ENCODE measurements around the gene MPIG6B.

The MPIG6B gene

GRCh38 chr6:31722173-31722572 is 1.0 kb upstream of the MPIG6B start:
- DNase-seq: no peak

- DNase-seq: no peak
Observed at GRCh38 chr6:31723980-31724691, 963 bp downstream of the MPIG6B start.

GRCh38 chr6:31725502-31726350 is 2.6 kb downstream of the MPIG6B start:
- DNase-seq: peak; percentile 58 to 77

DNA sequence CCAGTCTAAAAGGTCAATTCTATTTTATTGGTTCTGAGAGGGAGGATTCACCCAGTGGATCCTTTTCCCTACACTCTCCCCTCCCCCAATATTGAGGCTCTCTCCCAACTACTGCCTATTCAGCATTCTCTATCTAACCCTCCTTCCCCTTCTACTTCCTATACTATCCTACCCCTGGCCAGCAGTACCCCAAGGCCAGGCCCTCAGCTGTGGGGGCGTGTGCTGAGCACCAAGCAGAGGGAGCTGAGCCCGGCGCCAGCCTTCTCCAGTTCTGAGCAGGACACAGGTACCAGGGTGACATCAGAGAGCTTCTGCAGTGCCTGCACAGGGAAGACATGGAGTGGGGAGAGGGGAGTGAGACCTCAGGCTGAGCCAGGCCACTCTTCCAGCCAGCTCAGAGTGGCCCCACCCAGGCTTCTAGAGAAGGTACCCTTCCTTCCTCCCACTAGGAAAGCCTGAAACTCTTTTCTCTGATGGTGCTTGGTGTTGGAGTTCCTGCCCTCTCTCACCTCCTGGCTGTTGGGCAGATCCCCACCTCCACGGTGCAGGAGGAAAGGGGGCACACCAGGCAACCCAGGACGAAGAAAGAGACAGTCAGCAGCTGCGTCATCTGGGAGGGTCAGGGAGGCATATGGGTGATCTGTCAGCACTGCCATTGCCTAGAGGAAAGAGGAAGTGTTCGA is 4.0 kb downstream of the MPIG6B start:
- DNase-seq: peak; percentile 95 to 97

GRCh38 chr6:31727717-31728671 is 4.8 kb downstream of the MPIG6B start:
- peak in 1 of 2 experiments; percentile 86 for DNase-seq

DNA sequence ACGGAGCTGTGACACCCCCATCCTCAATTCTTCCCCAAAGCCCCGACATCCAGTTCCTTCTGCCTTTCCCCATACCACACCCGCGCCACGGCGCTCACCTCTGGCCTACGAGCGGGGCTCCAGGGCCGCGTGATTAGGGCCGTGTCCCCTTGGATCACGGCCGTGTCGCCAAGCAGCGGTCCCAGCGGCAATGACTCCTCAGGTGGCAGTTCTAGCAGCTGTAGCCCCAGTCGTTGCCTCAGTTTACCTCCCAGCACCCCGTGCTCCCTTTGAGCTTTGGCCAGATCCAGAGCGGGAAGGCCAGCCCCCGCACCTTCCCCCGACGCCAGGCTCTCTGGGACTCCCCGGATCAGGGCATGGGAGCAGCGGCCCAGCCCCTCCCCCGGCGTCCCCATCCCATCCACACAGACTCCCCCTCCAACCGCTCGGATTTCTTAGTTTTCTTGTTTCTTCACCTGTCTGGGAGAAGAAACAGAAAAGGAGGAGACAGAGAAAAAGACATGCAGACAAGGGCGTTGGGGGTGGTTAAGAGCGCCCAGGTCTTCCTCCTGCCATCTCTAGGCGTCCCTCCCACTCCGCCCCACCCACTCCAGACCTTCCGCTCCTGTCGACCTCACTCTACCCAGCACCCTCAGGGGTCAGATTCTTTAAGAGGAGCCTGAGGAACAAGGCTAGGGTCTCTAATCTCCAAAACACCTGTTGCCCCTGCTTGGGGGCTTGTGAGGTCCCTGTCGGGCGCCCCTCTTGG is 5.8 kb downstream of the MPIG6B start, which contains the start of gene DDAH2:
Gene DDAH2 (minus strand): TSS at position 533 of the 748 bp plus-strand sequence. CDS start 138 bp downstream, at position 395.
- peak; percentile 41 to 48 for DNase-seq

DNA sequence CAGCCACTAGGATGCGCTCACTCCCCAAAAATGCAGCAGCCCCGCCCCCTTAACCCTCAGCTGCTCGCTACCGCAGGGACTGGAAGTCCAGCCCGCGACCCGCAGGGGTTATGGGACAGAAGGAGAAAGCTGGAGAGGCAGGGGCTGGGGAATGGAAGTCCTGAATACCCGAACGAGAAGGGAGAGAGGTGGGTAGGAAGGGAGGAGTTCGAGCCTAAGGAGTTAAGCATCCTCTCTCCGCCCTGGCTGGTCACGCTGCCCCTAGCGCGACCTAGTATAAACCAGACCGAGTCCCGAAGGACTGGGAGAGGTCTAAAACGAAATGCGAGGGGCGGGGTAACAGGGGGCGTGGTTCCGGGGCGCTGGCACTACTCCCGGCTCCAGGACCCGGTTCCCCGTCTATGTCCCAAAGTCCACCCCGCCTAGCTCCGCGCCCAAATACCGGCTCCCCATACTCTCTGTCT is 6.4 kb downstream of the MPIG6B start:
- DNase-seq: peak; percentile 78 to 82

DNA sequence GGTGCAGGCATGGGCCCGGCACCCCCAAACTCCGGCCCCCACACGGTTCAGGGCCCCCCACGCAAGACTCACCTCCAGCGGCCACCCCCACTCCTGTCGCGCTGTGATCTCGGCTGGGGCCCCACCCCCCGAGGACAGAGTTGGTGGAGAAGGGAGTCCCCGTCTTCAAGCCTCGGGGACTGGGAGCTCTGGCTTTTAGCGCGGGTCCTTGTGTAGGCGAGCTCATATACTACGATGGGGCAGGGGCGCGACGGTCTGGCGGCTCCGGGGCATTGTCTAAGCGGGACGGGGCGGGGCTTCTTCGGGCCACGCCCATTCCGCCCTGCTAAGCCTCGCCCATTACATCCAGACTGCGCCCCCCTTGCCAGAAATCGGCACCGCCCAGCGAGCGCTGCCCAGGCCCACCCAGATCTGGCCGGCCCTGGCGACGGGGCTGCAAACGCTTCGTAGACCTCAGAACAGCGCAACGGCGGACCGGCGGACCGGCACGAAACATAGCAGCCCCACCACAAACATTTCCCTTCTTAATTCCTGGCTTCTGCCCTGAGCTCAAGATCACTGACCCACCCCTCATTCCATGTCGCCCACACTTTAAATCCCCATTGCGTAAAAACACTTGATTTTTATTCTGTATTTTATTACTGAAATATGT is 6.9 kb downstream of the MPIG6B start:
- DNase-seq: peak; percentile 67 to 73

- no peak for DNase-seq
Observed at GRCh38 chr6:31730631-31731086, 7.5 kb downstream of the MPIG6B start.

DNA sequence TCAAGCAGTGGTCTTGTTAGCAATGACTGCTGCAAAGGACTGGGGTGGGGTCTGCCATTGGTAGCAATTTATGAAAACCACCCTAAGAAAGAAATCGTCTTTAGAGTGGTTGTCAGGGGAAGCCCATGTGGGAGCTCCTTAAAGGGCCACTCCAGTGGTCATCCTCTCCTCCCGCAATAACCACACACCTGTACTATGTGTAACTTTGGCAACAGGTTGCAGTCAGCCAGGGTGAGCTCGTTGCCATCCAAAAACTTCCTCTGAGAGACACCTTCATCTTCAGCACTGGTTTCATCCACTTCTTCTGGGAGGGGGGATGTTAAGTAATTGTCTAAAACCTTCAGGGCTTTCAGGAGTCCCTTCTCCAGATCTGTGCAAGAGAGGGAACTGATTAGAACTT is 8.9 kb downstream of the MPIG6B start:
- DNase-seq: no peak

GRCh38 chr6:31733734-31734133 is 10.6 kb downstream of the MPIG6B start:
- DNase-seq: no peak

GRCh38 chr6:31734247-31734820 is 11.2 kb downstream of the MPIG6B start:
- no peak for DNase-seq

- DNase-seq: peak; percentile 74 to 78
Observed at GRCh38 chr6:31734821-31735406, 11.7 kb downstream of the MPIG6B start.

DNA sequence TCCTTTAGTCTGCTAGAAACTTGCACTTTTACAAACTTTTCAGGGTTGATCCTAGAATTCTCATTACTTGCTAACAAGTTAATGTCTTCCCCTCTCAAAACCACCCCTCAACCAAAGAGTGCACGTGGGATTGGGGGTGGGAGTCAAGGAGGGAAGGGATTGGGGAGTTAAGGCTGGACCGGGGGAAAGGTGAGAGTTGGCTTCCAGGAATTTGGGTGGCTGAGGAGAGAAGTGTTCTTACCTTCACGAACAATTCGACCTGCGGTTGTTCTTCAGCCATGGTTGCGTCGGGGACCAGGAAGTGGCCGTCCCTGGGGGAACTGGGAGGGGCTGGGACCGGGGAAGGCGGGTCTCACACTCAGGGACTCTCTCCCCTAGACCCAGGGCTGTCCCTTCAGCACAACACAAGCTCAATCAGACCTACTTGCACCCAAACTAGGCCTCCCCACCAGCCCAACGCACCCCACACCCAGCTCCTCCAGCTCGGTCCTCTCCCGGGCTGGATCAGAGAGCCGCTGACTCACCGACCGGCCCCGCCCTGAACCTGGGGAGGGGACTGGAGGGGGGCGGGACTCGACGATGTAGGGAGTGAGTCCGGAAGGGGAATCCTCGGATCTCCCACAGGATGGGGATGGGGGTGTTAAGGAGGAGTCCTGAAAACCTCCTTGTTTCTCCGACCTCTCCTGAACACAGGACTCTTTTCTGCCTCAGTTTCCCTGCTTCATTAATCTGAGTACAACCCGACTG is 13.0 kb downstream of the MPIG6B start, which contains the start of gene CLIC1:
Gene CLIC1 (minus strand): TSS at position 510 of the 747 bp plus-strand sequence. CDS start 230 bp downstream, at position 280.
- peak; percentile 92 to 96 for DNase-seq

DNA sequence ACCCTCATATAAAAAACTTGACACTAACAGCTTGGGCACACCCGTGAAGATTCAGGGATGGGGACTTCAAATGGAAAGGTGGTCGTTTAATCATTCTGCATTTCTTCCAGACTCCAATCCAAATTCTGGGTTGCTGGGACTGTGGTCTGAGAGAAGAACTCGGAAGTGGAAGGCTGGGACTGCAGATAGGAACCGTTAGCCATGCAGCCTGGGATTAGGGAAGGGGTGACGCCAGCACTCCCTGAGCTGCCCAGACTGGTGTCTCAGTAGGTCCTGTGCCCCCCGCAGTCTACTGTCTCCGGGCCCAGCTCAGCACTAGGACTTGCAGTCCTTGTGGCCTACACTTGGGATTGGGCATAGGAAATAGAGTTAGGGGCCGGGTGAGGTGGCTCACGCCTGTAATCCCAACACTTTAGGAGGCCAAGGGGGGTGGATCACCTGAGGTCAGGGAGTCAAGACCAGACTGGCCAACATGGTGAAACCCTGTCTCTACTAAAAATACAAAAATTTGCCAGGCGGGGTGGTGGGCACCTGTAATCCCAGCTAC is 13.7 kb downstream of the MPIG6B start:
- peak in 1 of 2 experiments; percentile 16 for DNase-seq

DNA sequence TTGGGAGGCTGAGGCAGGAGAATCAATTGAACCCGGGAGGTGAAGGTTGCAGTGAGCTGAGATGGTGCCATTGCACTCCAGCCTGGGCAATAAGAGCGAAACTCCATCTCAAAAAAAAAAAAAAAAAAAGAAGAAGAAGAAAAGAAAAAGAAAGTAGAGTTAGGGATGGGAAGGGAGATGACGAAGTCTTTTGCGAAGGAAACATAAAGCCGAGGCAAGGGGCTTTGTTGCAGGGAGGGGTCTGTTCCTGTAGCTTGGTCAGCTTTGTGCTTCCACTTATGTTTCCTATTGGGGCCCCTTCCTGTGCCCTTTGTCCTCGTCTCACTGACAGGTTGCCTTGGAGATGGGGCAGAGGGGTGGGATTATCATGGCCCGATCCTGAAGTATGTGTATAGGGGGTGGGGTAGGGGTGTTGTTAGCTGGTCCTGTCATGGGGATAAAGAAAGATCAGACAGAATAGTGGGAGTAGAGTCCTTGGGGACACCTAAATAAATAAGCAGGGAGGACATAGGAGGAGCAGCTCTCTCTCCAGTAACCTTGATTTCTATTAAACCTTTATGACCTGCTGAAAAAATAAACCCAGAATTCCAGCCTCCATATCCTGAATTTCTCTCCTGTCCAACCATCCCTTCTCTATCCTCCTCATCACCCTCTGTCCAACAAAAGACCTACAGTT is 14.3 kb downstream of the MPIG6B start:
- peak; percentile 64 to 80 for DNase-seq

DNA sequence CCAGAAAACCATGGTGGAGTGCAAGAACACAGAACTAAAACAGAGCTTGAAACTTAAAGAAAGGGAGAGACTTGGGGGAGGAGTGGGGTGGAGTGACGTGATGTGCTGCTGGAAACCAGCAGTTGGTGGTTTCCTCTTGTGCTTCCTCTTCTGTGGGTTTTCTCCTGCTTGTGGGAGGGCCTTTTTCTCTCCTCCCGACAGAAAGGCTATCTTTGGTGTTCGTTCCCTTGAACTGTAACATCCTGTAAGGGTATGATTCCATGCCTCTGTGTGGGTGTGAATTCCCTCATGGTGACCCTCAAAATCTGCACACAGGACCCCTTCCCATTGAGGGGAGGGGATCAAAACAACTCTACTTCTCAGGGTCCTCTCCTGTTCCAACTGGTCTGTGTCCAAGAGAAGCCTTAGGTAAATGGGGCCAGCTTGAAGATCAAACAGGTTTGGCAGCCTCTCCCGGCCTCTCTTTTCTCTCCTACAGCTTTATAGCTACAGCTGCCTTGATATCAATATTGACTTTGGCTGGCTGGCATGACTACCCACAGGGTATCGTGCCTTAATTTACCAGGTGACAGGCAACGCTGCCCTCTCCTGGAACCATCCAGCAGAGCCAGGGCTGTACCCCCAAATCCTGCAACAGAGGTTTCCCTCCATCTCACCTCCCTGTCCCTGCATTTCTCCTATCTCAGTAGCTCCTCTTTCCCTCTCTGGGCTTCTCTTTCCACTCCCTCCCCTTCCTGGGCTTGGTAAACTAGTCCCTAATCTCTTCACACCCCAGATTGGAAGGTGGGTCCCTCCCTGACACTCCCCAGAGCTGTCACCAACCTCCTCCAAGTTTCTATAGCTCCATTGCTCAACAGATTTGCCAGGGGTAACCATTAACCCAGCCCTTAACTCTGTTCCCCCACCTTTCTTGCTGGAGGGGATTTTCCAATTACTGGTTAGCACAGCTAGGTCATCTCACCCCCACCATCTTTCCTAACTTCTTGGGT is 15.1 kb downstream of the MPIG6B start:
- DNase-seq: peak; percentile 99
